Kidney (tissue), 14 donors: ENCODE results near the gene NSUN4. TPM values are rescaled to one million over a fixed set of nuclear protein-coding genes. Genes with fewer than 3 reads are reported as not detected.

ENCODE experiments used
- DNase-seq, 5 donors: peaks; one replicate each; pipeline ENCODE4 v3.0.0-alpha.2; 2013 to 2020
- FAIRE-seq: peaks from 2 replicates; lab custom pipeline; 2012; peaks lifted over from hg19 to GRCh38; lab: Jason Lieb, UNC
- H3K27ac ChIP-seq, 2 donors: one replicate each; pipeline ENCODE4 v1.7.0; 2013; ENCODE audit warnings: low read depth in 2 of 2, low read length in 2 of 2, inconsistent platforms in 1 of 2
- H3K27me3 ChIP-seq: one replicate; pipeline ENCODE4 v1.7.1; 2013; ENCODE audit warnings: low read length, inconsistent platforms; ENCODE audit not compliant: control insufficient read depth, insufficient read depth
- H3K36me3 ChIP-seq, 3 donors: one replicate each; pipeline versions ENCODE4 v1.7.0 to v1.7.1; 2013; ENCODE audit warnings: low read length in 3 of 3, control low read depth in 1 of 3, inconsistent platforms in 1 of 3; ENCODE audit not compliant: insufficient read depth in 3 of 3, control insufficient read depth in 2 of 3
- H3K4me1 ChIP-seq, 3 donors: one replicate each; pipeline versions ENCODE4 v1.7.0 to v1.7.1; 2013; ENCODE audit warnings: low read length in 3 of 3, inconsistent platforms in 1 of 3, low read depth in 1 of 3; ENCODE audit not compliant: control insufficient read depth in 2 of 3, insufficient read depth in 2 of 3
- H3K4me3 ChIP-seq, 3 donors: one replicate each; pipeline versions ENCODE4 v1.7.0 to v1.8.1; 2013; ENCODE audit warnings: low read length in 3 of 3, control low read depth in 1 of 3, inconsistent platforms in 1 of 3
- H3K9ac ChIP-seq, 3 donors: one replicate each; pipeline versions ENCODE4 v1.7.0 to v1.7.1; 2013; ENCODE audit warnings: low read length in 3 of 3, control low read depth in 1 of 3, inconsistent platforms in 1 of 3
- H3K9me3 ChIP-seq, 3 donors: one replicate each; pipeline versions ENCODE4 v1.7.0 to v1.7.1; 2013; ENCODE audit warnings: low read length in 3 of 3, control low read depth in 1 of 3, inconsistent platforms in 1 of 3; ENCODE audit not compliant: control insufficient read depth in 2 of 3, insufficient read depth in 1 of 3
- CTCF ChIP-seq: IDR thresholded peaks from 3 replicates; pipeline ENCODE4 v1.5.1; 2012; ENCODE audit warnings: mild to moderate bottlenecking, moderate library complexity, borderline replicate concordance; ENCODE audit not compliant: insufficient read depth; ENCODE audit errors: extremely low read depth
- intact Hi-C: fragments of 100-400 bp; cut with DNase I; formaldehyde crosslinking; loops from one replicate; pipeline ENCODE4 v1.11.1; 2022
- polyA plus RNA-seq: library from polyadenylated mRNA; stranded (reverse); fragments of 350-450 nt; fragmentation: Illumina TruSeq; extraction: RNeasy Lipid Tissue Mini Kit (QIAGEN cat#74804); gene quantifications from one replicate; pipeline ENCODE4 v1.2.3, GENCODE V29; 2014; ENCODE audit warnings: low read depth, low replicate concordance; ENCODE audit not compliant: insufficient read depth
- total RNA-seq: library from RNA; stranded (reverse); fragmentation: NEBNext Ultra II Directional; extraction: Animal tissue kit (Norgen Biotek cat#: 25700); gene quantifications from one replicate; pipeline ENCODE4 v1.2.1, GENCODE V29; 2021
- donor health status: control.
- donor health status: control.
- donor health status: control.
- donor health status: control.
- donor health status: control.
- donor health status: DM: yes; HTN: yes; CAD: no.
- donor health status: Normal renal cell carcinoma (clear cell type).

NSUN4 gene
- total and polyA plus RNA-seq, 2 donors from 2014 or later, result 12.4 to 32.2 TPM

DNA sequence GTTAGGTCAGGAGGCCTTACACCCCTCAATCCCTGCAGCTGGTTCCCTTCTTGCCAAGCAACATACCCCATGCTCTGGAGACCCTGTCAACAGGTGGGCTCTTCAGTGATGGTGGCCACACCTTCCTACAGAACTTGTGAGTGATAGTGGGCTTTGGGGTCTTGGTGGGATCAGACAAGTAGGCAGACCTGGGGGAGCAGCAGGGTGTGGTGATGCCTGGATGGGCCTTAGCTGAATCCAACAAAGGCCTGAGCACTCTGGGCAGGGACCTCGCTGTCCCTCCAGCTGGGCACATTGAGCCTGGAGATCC, 68.4 kb downstream of the NSUN4 start:
- no peak overlapping the region for H3K27ac ChIP-seq
- H3K27me3 ChIP-seq, result no peaks in the 10 kb centered on the region
- FAIRE-seq, result no peak
- intact Hi-C loops, result no loop called here
- peaks cover 0 to 28% (median 7%) of the 10 kb centered on the region in 3 donors for H3K36me3 ChIP-seq
- DNase-seq, result no peak
- no peak overlapping the region for H3K9ac ChIP-seq
- peaks cover 0 to 5% (median 0%) of the 10 kb centered on the region in 3 donors for H3K4me1 ChIP-seq
- no peaks in the 10 kb centered on the region for H3K9me3 ChIP-seq
- H3K4me3 ChIP-seq, result no peak overlapping the region
- no peak for TF ChIP-seq CTCF

- no peak overlapping the region for H3K4me3 ChIP-seq
- H3K9ac ChIP-seq, result no peak overlapping the region
- DNase-seq, result no peak
- FAIRE-seq, result no peak
- intact Hi-C loops, result no loop called here
- H3K9me3 ChIP-seq, result no peaks in the 10 kb centered on the region
- H3K36me3 ChIP-seq, result peaks cover 0 to 28% (median 7%) of the 10 kb centered on the region in 3 donors
- H3K27ac ChIP-seq, result no peak overlapping the region
- no peaks in the 10 kb centered on the region for H3K27me3 ChIP-seq
- no peak for TF ChIP-seq CTCF
- H3K4me1 ChIP-seq, result peaks cover 0 to 5% (median 0%) of the 10 kb centered on the region in 3 donors
These were observed 69.8 kb downstream of the NSUN4 start for GRCh38 chr1:46410156-46411009.

- FAIRE-seq (no peak), DNase-seq (no peak)
- Histone ChIP-seq H3K4me3 (no peak overlapping the region), H3K9ac (no peak overlapping the region), H3K27ac (no peak overlapping the region), H3K4me1 (peaks cover 0 to 3% (median 0%) of the 10 kb centered on the region in 3 donors), H3K36me3 (peaks cover 0 to 28% (median 7%) of the 10 kb centered on the region in 3 donors), H3K9me3 (no peaks in the 10 kb centered on the region), H3K27me3 (no peaks in the 10 kb centered on the region)
- intact Hi-C loops, result no loop called here
- TF ChIP-seq CTCF, result no peak
These were observed 70.4 kb downstream of the NSUN4 start for GRCh38 chr1:46411010-46411405.

Other genes with a start within 250 kb of the NSUN4 start
- 44.2 TPM for gene PIK3R3, start 208.2 kb upstream of the NSUN4 start, total RNA-seq
- 9.7 TPM for gene PIK3R3, start 208.2 kb upstream of the NSUN4 start, polyA plus RNA-seq
- gene TSPAN1, start 165.7 kb upstream of the NSUN4 start, total RNA-seq, result 578 TPM
- gene TSPAN1, start 165.7 kb upstream of the NSUN4 start, polyA plus RNA-seq, result 518 TPM
- gene P3R3URF, start 164.3 kb upstream of the NSUN4 start, total RNA-seq, result not detected
- gene P3R3URF, start 164.3 kb upstream of the NSUN4 start, polyA plus RNA-seq, result not detected
- gene POMGNT1, start 142.4 kb upstream of the NSUN4 start, total RNA-seq, result 65.1 TPM
- 129 TPM for gene POMGNT1, start 142.4 kb upstream of the NSUN4 start, polyA plus RNA-seq
- 11.2 TPM for gene LURAP1, start 137.5 kb upstream of the NSUN4 start, total RNA-seq
- gene LURAP1, start 137.5 kb upstream of the NSUN4 start, polyA plus RNA-seq, result 8.4 TPM
- gene RAD54L, start 93.0 kb upstream of the NSUN4 start, total RNA-seq, result 1.7 TPM
- gene RAD54L, start 93.0 kb upstream of the NSUN4 start, polyA plus RNA-seq, result 1.2 TPM
- gene LRRC41, start 37.2 kb upstream of the NSUN4 start, total RNA-seq, result 59.6 TPM
- gene LRRC41, start 37.2 kb upstream of the NSUN4 start, polyA plus RNA-seq, result 37.4 TPM
- gene UQCRH, start 37.1 kb upstream of the NSUN4 start, total RNA-seq, result 188 TPM
- 850 TPM for gene UQCRH, start 37.1 kb upstream of the NSUN4 start, polyA plus RNA-seq
- 39.3 TPM for gene FAAH, start 53.5 kb downstream of the NSUN4 start, total RNA-seq
- gene FAAH, start 53.5 kb downstream of the NSUN4 start, polyA plus RNA-seq, result 50.7 TPM
- gene DMBX1, start 149.0 kb downstream of the NSUN4 start, total RNA-seq, result not detected
- gene DMBX1, start 149.0 kb downstream of the NSUN4 start, polyA plus RNA-seq, result not detected
- gene KNCN, start 210.8 kb downstream of the NSUN4 start, total RNA-seq, result not detected
- gene KNCN, start 210.8 kb downstream of the NSUN4 start, polyA plus RNA-seq, result not detected